Fibroblast of the aortic adventitia (primary cell): Measurements from ENCODE around the gene PANK1. TPM values are rescaled to one million over a fixed set of nuclear protein-coding genes. Genes with fewer than 3 reads are reported as not detected.

Source experiments
- DNase-seq: peaks from one replicate; pipeline ENCODE4 v3.0.0-alpha.2; 2010; ENCODE audit warnings: low read depth
- H3K4me3 ChIP-seq: 2 replicates; pipeline ENCODE4 v1.5.1; 2011; ENCODE audit warnings: low read depth, mild to moderate bottlenecking, control low read depth, low read length, moderate library complexity
- total RNA-seq: library from RNA; depleted of rRNA; stranded (reverse); fragments of >200 nt; gene quantifications from 2 replicates; pipeline ENCODE4 v1.2.3, GENCODE V29; 2012; ENCODE audit warnings: low replicate concordance
- TF ChIP-seq, protein P1 (sequence below): IDR thresholded peaks from 2 replicates; pipeline ENCODE4 v1.5.1; 2011; ENCODE audit warnings: mild to moderate bottlenecking, low read length, control low read depth, inconsistent platforms; ENCODE audit not compliant: insufficient read depth

The PANK1 gene
- 5.2 and 7.2 TPM in 2 replicates for total RNA-seq

DNA sequence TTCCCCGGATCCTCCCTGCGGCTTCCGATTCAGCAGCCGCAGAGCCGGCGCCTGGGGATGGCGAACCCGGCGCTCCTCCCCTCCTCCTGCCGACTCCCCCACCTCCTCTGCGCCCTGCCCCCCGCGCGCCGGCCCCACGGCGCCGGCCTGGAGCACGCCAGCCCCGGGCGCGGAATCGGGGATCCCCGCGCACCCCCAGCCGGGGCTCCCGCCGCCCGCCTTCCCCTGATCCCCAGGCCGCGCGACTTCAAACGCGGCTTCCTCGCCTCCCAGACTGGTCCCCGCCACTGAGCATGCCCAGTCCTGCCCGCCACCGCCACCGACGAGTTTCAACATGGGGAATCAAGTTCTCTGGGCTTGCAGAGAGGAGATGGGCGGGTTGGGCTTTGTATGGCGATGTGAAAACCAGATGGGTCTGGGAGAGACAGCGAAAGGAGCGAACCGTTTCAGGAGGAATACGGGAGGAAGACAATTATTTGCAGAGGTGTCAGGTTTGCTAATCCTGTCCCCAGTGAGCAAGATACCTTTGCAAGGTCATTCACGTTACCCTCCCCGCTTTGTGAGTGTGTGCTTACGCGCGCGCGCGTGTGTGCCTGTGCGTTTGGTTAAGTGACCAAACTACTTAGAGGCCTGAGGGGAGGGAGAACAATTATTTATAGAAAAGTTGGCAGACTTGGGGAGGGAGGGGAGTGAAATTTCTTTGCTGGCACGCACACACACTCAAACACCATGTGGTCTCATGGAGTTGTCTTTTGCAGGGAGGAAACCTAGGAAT lies at the start of gene PANK1:
Gene PANK1 (minus strand): TSS at position 276 of the 775 bp plus-strand sequence. CDS start 351 bp downstream, outside the sequence.
- TF ChIP-seq, protein P1, sequence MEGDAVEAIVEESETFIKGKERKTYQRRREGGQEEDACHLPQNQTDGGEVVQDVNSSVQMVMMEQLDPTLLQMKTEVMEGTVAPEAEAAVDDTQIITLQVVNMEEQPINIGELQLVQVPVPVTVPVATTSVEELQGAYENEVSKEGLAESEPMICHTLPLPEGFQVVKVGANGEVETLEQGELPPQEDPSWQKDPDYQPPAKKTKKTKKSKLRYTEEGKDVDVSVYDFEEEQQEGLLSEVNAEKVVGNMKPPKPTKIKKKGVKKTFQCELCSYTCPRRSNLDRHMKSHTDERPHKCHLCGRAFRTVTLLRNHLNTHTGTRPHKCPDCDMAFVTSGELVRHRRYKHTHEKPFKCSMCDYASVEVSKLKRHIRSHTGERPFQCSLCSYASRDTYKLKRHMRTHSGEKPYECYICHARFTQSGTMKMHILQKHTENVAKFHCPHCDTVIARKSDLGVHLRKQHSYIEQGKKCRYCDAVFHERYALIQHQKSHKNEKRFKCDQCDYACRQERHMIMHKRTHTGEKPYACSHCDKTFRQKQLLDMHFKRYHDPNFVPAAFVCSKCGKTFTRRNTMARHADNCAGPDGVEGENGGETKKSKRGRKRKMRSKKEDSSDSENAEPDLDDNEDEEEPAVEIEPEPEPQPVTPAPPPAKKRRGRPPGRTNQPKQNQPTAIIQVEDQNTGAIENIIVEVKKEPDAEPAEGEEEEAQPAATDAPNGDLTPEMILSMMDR: no peak
- DNase-seq: peak; percentile 73
- peak within 1 kb of the TSS; percentile 78 for H3K4me3 ChIP-seq

DNA sequence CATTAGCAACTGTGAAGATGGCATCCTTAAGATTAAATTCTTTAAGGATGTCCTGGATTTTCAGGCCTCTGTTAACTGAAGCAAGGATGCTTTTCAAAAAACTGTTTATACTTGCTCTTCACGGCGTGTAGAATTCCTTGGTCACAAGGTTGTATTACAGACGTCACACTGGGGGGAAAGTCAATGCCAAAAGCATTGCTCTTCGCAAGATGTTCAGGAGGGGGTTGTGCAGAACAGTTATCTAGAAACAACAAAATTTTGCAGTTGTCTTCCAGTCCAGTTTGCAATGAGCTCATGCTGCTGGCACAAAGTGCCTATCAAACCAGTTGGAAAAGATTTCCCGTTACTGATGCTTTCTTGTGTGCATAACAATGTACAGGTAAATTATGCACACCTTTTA lies 48.1 kb upstream of the PANK1 start:
- TF ChIP-seq, protein P1: no peak
- no peak for DNase-seq
- no peak overlapping the region for H3K4me3 ChIP-seq

DNA sequence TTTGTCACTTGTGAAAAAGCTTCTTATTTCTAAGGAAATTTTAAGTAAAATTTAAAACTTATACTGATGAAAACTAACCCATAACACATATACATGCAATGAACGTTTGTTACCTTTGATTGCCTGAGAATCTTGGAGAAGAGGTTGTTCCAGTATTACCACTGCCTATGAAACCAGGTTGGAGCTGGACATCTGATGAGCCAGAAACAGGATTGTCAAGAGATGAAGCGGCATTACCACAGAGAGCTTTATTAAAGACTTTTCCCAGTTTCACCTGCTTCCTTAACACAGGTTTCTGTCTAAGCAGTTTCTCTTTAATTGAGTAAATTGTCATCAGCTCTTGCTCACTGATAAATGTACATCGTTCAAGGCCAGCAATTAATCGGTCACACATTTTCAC lies 47.4 kb upstream of the PANK1 start:
- no peak for DNase-seq
- TF ChIP-seq, protein P1: no peak
- no peak overlapping the region for H3K4me3 ChIP-seq

DNA sequence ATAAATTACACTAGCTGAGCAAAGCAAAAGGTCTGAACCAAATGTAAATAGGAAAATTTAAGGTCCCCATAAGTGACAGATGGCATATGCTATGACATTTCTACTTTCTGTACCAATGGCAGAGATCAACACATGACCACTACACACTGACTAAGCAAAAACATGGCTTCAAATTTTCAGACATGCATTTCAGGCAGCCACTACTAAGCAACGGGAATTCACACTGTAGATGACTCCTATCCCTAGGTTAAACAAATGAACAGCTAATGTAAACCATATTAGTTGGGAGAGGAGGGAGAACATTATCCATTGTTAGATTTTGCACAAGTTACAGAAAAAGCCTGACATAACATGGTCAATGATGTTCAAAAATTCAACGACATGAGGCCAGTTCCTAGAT lies 45.0 kb upstream of the PANK1 start:
- no peak for DNase-seq
- no peak overlapping the region for H3K4me3 ChIP-seq
- TF ChIP-seq, protein P1: no peak

DNA sequence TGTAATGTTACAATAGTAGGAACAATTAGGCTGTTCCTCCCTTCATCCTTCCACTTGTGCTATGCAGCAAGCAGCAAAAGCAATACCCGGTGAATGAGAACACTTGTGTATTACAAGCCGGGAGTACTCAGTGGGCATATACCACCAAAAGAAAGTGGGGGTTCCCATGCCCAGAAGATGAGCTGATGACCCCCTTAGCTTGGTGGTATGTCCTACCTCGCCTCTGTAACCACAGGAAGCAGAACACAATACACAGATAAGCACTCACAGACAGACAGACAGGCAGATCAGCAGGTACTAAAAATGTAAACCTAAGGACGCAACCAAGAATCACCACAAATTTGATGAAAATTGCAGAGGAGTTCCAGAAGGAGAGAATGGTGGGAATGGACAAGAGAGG lies 40.9 kb upstream of the PANK1 start:
- TF ChIP-seq, protein P1: no peak
- no peak overlapping the region for H3K4me3 ChIP-seq
- DNase-seq: no peak

DNA sequence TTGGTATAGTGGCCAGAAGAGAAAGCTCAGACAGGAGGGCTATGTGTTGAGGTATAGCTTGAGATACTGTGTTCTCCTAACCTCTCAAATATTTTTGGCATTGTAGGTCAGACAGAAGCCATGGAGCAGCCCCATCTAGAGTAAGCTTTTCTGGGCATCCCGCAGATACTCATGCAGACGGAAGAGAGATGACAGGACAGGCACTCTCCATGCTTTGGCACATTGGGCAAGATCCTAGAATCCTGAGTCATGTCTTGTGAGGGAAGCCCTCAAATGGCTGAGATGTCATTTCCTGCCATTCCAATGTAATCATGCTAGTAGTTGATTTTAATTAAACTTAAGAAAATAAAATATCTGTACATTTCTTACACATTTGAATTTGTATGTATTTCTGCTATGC lies 39.6 kb upstream of the PANK1 start:
- DNase-seq: no peak
- H3K4me3 ChIP-seq: no peak overlapping the region

More for the DNA sequence above, 39.6 kb upstream of the PANK1 start:
- TF ChIP-seq, protein P1: no peak
